GM12891 (cell line): ENCODE data around the gene OPCML.

Experiments
- DNase-seq: peaks from one replicate; pipeline ENCODE4 v3.0.0; 2011; ENCODE audit warnings: low spot score; ENCODE audit not compliant: insufficient read length
- FAIRE-seq: peaks from 2 replicates; lab custom pipeline; 2011; peaks lifted over from hg19 to GRCh38; lab: Jason Lieb, UNC
- PAX5 ChIP-seq: IDR thresholded peaks from 2 replicates; pipeline ENCODE4 v1.6.1; 2011; ENCODE audit warnings: low read length, moderate library complexity, mild to moderate bottlenecking; ENCODE audit not compliant: insufficient read depth, severe bottlenecking
- POLR2A ChIP-seq: IDR thresholded peaks from 2 replicates; pipeline ENCODE4 v1.6.1; 2011; ENCODE audit warnings: low read depth, low read length, control low read depth
- POLR2AphosphoS5 ChIP-seq: IDR thresholded peaks from 2 replicates; pipeline ENCODE4 v1.6.1; 2011; ENCODE audit warnings: low read depth, low read length, control low read depth
- POU2F2 ChIP-seq: IDR thresholded peaks from 2 replicates; pipeline ENCODE4 v1.6.1; 2011; ENCODE audit warnings: low read depth, mild to moderate bottlenecking, control low read depth, low read length, moderate library complexity
- SPI1 ChIP-seq: IDR thresholded peaks from 2 replicates; pipeline ENCODE4 v1.6.1; 2011; ENCODE audit warnings: low read depth, low read length, control low read depth
- TAF1 ChIP-seq: IDR thresholded peaks from 2 replicates; pipeline ENCODE4 v1.6.1; 2011; ENCODE audit warnings: low read depth, low read length, control low read depth

The OPCML gene

GRCh38 chr11:132493801-132494200 lies 1038.5 kb downstream of the OPCML start:
- FAIRE-seq = no peak
- DNase-seq = no peak
- TF ChIP-seq TAF1 (no peak), SPI1 (no peak), POLR2A (no peak), POLR2AphosphoS5 (no peak), POU2F2 (no peak), PAX5 (no peak)

DNA sequence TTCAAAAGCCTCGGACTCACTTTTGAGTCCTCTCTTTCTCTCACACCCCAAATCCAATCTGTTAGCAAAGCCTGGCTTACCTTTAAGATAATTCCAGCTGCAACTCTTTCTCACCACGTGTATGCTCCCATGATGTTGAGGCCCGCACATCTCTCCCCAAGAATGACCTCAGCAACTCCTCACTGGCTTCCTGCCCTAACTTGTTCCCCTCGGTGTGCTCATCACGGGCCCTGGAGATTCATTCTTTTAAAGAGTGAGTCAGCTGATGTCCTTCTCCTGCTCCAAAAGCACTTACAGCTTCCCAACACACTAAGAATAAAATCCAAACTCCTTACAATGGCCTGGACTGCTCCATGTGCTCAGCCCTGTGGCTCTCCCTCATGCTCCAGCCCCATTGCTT lies 1041.3 kb downstream of the OPCML start:
- FAIRE-seq = no peak
- TF ChIP-seq SPI1 = no peak
- TF ChIP-seq PAX5 = no peak
- no peak for TF ChIP-seq POU2F2
- TF ChIP-seq POLR2AphosphoS5 = no peak
- TF ChIP-seq TAF1 = no peak
- TF ChIP-seq POLR2A = no peak
- DNase-seq = no peak

DNA sequence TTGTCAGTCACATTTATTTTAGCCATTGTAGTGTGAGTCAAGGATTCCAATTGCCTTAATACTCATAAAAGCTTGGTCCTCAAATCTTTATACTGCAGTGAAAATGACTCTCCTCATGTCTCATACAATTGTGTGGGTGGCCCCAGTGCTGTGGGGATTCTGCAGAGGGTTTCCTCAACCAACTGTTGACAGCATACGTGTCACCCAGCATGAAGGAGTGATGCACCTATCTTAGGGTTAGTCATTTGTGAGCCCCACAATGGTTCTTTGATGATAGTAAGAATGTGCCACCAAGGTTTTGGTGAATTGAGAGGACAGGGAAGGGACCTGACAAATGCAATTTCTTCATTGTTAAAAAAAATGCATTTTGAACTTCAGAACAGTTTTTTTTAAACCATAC lies 1046.2 kb downstream of the OPCML start:
- no peak for FAIRE-seq
- no peak for DNase-seq
- TF ChIP-seq POLR2A (no peak), POLR2AphosphoS5 (no peak), PAX5 (no peak)

- TF ChIP-seq TAF1 = no peak
- no peak for TF ChIP-seq PAX5
- TF ChIP-seq POLR2A = no peak
- no peak for TF ChIP-seq POU2F2
- TF ChIP-seq SPI1 = no peak
- TF ChIP-seq POLR2AphosphoS5 = no peak
- no peak for FAIRE-seq
- no peak for DNase-seq
Observed at GRCh38 chr11:132475026-132475425, 1057.3 kb downstream of the OPCML start.

DNA sequence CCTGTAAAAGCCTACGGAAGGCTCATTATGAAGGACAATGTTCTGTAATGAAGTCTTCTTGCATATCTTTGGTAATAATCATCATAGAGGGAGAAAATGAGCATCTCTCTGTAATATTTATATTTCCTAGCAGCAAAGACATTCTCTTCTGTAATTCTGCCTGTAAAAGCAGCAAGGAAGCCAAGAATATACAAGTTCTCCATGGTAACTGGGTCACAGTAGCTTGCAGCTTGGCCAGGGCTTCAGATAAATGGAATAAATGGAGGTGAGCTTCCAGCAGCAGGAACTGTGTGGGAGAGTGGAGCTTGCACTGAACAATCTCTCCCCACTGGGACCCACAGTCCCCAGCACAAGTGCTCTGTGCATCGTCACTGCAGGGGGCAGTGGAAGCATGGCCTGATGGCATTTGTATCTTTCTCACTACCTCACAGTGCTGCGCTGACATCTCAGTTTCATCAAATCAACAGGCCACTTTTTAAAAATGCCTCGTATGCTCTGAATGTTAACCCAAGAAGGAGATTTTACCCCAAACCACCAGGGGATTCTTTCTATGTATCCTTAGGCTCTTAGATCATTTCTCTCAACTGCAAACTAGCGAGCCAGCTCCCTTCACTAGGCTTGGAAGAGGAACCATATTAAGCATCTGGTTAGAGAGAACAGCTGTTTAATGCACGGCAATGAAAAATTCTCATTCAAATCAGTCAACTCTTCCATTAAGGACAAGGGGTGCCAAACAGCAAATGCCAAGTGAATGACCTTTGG lies 1059.7 kb downstream of the OPCML start:
- no peak for DNase-seq
- no peak for TF ChIP-seq PAX5
- no peak for TF ChIP-seq SPI1
- no peak for TF ChIP-seq POLR2AphosphoS5
- no peak for TF ChIP-seq TAF1
- TF ChIP-seq POU2F2 = no peak
- no peak for TF ChIP-seq POLR2A
- FAIRE-seq = no peak

- no peak for DNase-seq
- FAIRE-seq = no peak
- TF ChIP-seq POLR2AphosphoS5 (no peak), SPI1 (no peak), PAX5 (no peak), TAF1 (no peak), POLR2A (no peak), POU2F2 (no peak)
Observed at GRCh38 chr11:132471466-132471865, 1060.8 kb downstream of the OPCML start.

DNA sequence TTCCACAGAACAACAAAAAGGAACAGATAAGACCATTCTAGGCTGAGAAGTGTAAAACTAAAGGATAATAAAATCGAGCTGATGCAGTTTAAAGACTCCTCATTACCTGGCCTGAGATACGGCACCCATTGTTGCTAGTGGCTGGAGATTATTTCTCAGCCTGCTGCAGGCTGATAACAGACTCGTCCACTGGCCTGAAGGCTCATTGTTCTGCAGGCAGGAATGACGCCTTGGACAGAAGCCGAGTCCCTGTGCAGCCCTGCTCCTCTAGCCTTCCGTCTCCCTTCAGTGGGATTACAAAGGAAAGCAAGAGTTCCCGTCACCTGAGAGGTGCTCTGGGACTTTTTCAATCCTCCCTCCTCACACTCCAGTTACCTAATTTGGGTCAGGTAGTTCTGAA lies 1065.3 kb downstream of the OPCML start:
- TF ChIP-seq POLR2A = no peak
- no peak for TF ChIP-seq POU2F2
- FAIRE-seq = no peak
- DNase-seq = no peak

- TF ChIP-seq TAF1 = no peak
- no peak for TF ChIP-seq SPI1
- no peak for TF ChIP-seq POLR2AphosphoS5
- no peak for TF ChIP-seq POLR2A
- no peak for TF ChIP-seq POU2F2
- TF ChIP-seq PAX5 = no peak
- DNase-seq (no peak), FAIRE-seq (no peak)
Observed at GRCh38 chr11:132464939-132465338, 1067.4 kb downstream of the OPCML start.

DNA sequence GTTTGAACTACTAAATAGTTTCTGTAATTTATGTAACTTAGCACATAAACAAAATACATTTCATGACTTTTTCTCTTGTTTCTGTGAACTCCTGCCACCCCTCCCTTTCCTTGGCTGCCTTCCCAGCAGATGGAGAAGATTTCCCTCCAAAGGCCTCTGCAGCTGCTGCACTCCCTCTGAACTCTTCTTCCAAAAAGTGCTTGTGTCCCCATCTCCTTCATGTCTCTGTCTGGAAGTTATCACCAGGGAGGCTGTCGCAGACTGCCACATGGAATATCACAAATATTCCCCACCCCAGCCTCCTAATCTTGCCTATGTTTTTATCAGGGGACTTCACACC lies 1068.3 kb downstream of the OPCML start:
- no peak for FAIRE-seq
- DNase-seq = no peak
- no peak for TF ChIP-seq PAX5
- no peak for TF ChIP-seq SPI1
- TF ChIP-seq POLR2A = no peak
- no peak for TF ChIP-seq POU2F2
- no peak for TF ChIP-seq TAF1

- FAIRE-seq = no peak
- DNase-seq = no peak
Observed at GRCh38 chr11:132463295-132464002, 1068.9 kb downstream of the OPCML start.

More at GRCh38 chr11:132463295-132464002, 1068.9 kb downstream of the OPCML start:
- TF ChIP-seq PAX5 (no peak), SPI1 (no peak), POLR2AphosphoS5 (no peak), TAF1 (no peak), POLR2A (no peak), POU2F2 (no peak)
